GM19035 (cell line): ENCODE results near the gene PTCRA.

Source experiments
- ATAC-seq: cut with Tn5 transposase; IDR thresholded peaks from one replicate; pipeline ENCODE4 v1.9.1; 2021; ENCODE audit not compliant: unreplicated experiment

PTCRA gene

GRCh38 chr6:42969431-42969830 lies 53.6 kb downstream of the PTCRA start:
- ATAC-seq = no peak

GRCh38 chr6:42969934-42970333 lies 54.1 kb downstream of the PTCRA start:
- no peak for ATAC-seq

GRCh38 chr6:42970871-42971612 lies 55.2 kb downstream of the PTCRA start:
- ATAC-seq = no peak

GRCh38 chr6:42971746-42972327 lies 56.0 kb downstream of the PTCRA start:
- no peak for ATAC-seq

- ATAC-seq = no peak
Measured at GRCh38 chr6:42973926-42974325, 58.1 kb downstream of the PTCRA start.

- no peak for ATAC-seq
Measured at GRCh38 chr6:42974919-42975505, 59.2 kb downstream of the PTCRA start.
